GM23338 (cell line): ENCODE measurements around the gene MSH4. TPM values are rescaled to one million over a fixed set of nuclear protein-coding genes. Genes with fewer than 3 reads are reported as not detected.
"Not testable (repeated sequence)": the region's sequence is repeated elsewhere in the genome, so short reads cannot be mapped to it uniquely, and the experiment has no call there.

Experiments used
- ATAC-seq: fragments of 200-7000 bp; cut with Tn5 transposase; 3 replicates; pipeline ENCODE4 v1.9.1; 2020
- DNase-seq: peaks from one replicate; pipeline ENCODE4 v3.0.0-alpha.2; 2015; ENCODE audit warnings: low spot score
- H2AFZ ChIP-seq: fragments of 200-600 bp; sonication (generic); 2 replicates; pipeline ENCODE4 v1.8.0; 2016; ENCODE audit warnings: antibody characterized with exemption, mild to moderate bottlenecking, moderate library complexity
- H3F3A ChIP-seq: fragments of 200-600 bp; sonication (generic); replicated peaks from 2 replicates; pipeline ENCODE4 v1.8.0; 2017; ENCODE audit warnings: antibody characterized with exemption, mixed run types, low read depth
- H3K27ac ChIP-seq: fragments of 200-600 bp; sonication (generic); 2 replicates; pipeline ENCODE4 v1.6.1; 2016; ENCODE audit warnings: low read depth
- H3K27me3 ChIP-seq: fragments of 200-600 bp; sonication (generic); 2 replicates; pipeline ENCODE4 v1.8.0; 2016; ENCODE audit warnings: mild to moderate bottlenecking, mixed run types, moderate library complexity; ENCODE audit not compliant: insufficient read depth
- H3K36me3 ChIP-seq: fragments of 200-600 bp; sonication (generic); 2 replicates; pipeline ENCODE4 v1.8.0; 2016; ENCODE audit warnings: mild to moderate bottlenecking; ENCODE audit not compliant: insufficient read depth
- H3K4me1 ChIP-seq: fragments of 200-600 bp; sonication (generic); 2 replicates; pipeline ENCODE4 v1.8.0; 2016; ENCODE audit warnings: mild to moderate bottlenecking, moderate library complexity; ENCODE audit not compliant: insufficient read depth
- H3K4me2 ChIP-seq: fragments of 200-600 bp; sonication (generic); 2 replicates; pipeline ENCODE4 v1.7.1; 2017; ENCODE audit warnings: mixed run types
- H3K4me3 ChIP-seq: fragments of 200-600 bp; sonication (generic); 2 replicates; pipeline ENCODE4 v1.6.1; 2016; ENCODE audit warnings: mixed run types
- H3K79me2 ChIP-seq: fragments of 200-600 bp; sonication (generic); replicated peaks from 2 replicates; pipeline ENCODE4 v1.8.0; 2017; ENCODE audit warnings: mild to moderate bottlenecking; ENCODE audit not compliant: insufficient read depth
- H3K9me2 ChIP-seq: fragments of 200-600 bp; sonication (generic); 2 replicates; pipeline ENCODE4 v1.8.0; 2017; ENCODE audit not compliant: insufficient read depth
- H4K20me1 ChIP-seq: fragments of 200-600 bp; sonication (generic); replicated peaks from 2 replicates; pipeline ENCODE4 v1.8.0; 2017; ENCODE audit warnings: mild to moderate bottlenecking; ENCODE audit not compliant: insufficient read depth
- H3K27ac Mint-ChIP-seq: 2 replicates; pipeline ENCODE4 v1.8.0; 2020; ENCODE audit warnings: inconsistent platforms, mild to moderate bottlenecking, moderate library complexity, mixed read lengths
- H3K27me3 Mint-ChIP-seq: 3 replicates; pipeline ENCODE4 v1.8.0; 2022; ENCODE audit warnings: low read depth, mild to moderate bottlenecking, moderate library complexity, mixed read lengths, inconsistent platforms; ENCODE audit not compliant: insufficient read depth, poor library complexity
- H3K36me3 Mint-ChIP-seq: 3 replicates; pipeline ENCODE4 v1.8.0; 2021; ENCODE audit warnings: low read depth, mild to moderate bottlenecking, inconsistent platforms, moderate library complexity, mixed read lengths
- H3K4me1 Mint-ChIP-seq: 3 replicates; pipeline ENCODE4 v1.8.0; 2020; ENCODE audit warnings: mild to moderate bottlenecking, inconsistent platforms, mixed read lengths
- H3K4me3 Mint-ChIP-seq: 3 replicates; pipeline ENCODE4 v1.8.0; 2021; ENCODE audit warnings: moderate library complexity, mild to moderate bottlenecking, inconsistent platforms, mixed read lengths
- H3K9me3 Mint-ChIP-seq: 3 replicates; pipeline ENCODE4 v1.8.0; 2020; ENCODE audit warnings: moderate library complexity, mild to moderate bottlenecking, inconsistent platforms, mixed read lengths
- CREB1 ChIP-seq: fragments of 250-450 bp; sonication (Bioruptor Pico); IDR thresholded peaks from 2 replicates; pipeline ENCODE4 v1.5.0; 2020; ENCODE audit warnings: low read depth, mild to moderate bottlenecking, moderate library complexity
- ETS1 ChIP-seq: IDR thresholded peaks from 2 replicates; pipeline ENCODE4 v1.6.1; 2016; ENCODE audit warnings: antibody characterized with exemption
- EZH2 ChIP-seq: fragments of 200-600 bp; sonication (generic); IDR thresholded peaks from one replicate; pipeline ENCODE4 v1.8.0; 2017; ENCODE audit warnings: antibody characterized with exemption, mild to moderate bottlenecking, low read depth; ENCODE audit not compliant: unreplicated experiment
- EZH2phosphoT487 ChIP-seq: fragments of 200-600 bp; sonication (generic); IDR thresholded peaks from one replicate; pipeline ENCODE4 v1.8.1; 2018; ENCODE audit warnings: antibody characterized with exemption; ENCODE audit not compliant: unreplicated experiment
- JUNB ChIP-seq: IDR thresholded peaks from one replicate; pipeline ENCODE4 v1.6.1; 2016; ENCODE audit warnings: antibody characterized with exemption; ENCODE audit not compliant: unreplicated experiment
- NANOG ChIP-seq: IDR thresholded peaks from 2 replicates; pipeline ENCODE4 v1.6.1; 2016; ENCODE audit warnings: antibody characterized with exemption, borderline replicate concordance
- POLR2AphosphoS5 ChIP-seq: IDR thresholded peaks from 2 replicates; pipeline ENCODE4 v1.6.1; 2016; ENCODE audit warnings: antibody characterized with exemption, low read depth
- STAT1 ChIP-seq: IDR thresholded peaks from one replicate; pipeline ENCODE4 v1.6.1; 2016; ENCODE audit warnings: antibody characterized with exemption; ENCODE audit not compliant: unreplicated experiment
- ZNF114 ChIP-seq: fragments of 250-450 bp; sonication (Bioruptor Pico); IDR thresholded peaks from 2 replicates; pipeline ENCODE4 v1.5.0; 2020; ENCODE audit warnings: mild to moderate bottlenecking, moderate library complexity
- polyA plus RNA-seq: library from polyadenylated mRNA; unstranded; fragments of >200 nt; fragmentation: Nextera tagmentation; extraction: Ambion mirVana; gene quantifications from 2 replicates; pipeline ENCODE4 v1.2.1, GENCODE V29; 2016
- total RNA-seq: library from RNA; depleted of rRNA; stranded (reverse); fragments of >200 nt; shearing (Covaris generic); gene quantifications from 2 replicates; pipeline ENCODE4 v1.2.3, GENCODE V29; 2014
- TF ChIP-seq, protein P1 (sequence below): IDR thresholded peaks from one replicate; pipeline ENCODE4 v1.6.1; 2018; ENCODE audit warnings: antibody characterized with exemption; ENCODE audit not compliant: unreplicated experiment

MSH4 gene
- total and polyA plus RNA-seq, 2 experiments from 2014 or later: 0.10 to 0.24 TPM

DNA sequence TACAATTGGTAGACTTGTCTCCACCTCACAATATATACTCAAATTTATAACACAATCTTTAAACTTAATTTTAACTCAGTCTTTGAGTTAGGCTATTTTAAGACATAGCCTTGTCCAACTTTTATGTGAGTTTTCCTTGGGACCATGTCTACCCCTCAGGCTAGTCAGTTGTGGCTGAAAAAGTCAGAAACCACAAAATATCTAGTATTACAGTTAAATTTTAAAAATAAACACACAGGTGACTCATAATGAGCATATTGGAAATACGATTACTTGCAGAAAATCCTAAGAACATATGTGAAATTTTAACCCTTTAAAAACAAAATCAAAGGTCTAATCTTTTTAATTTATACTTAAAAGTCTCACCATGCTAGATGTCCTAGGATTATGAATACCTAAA, 140.4 kb downstream of the MSH4 start (continued):
- TF ChIP-seq, protein P1, sequence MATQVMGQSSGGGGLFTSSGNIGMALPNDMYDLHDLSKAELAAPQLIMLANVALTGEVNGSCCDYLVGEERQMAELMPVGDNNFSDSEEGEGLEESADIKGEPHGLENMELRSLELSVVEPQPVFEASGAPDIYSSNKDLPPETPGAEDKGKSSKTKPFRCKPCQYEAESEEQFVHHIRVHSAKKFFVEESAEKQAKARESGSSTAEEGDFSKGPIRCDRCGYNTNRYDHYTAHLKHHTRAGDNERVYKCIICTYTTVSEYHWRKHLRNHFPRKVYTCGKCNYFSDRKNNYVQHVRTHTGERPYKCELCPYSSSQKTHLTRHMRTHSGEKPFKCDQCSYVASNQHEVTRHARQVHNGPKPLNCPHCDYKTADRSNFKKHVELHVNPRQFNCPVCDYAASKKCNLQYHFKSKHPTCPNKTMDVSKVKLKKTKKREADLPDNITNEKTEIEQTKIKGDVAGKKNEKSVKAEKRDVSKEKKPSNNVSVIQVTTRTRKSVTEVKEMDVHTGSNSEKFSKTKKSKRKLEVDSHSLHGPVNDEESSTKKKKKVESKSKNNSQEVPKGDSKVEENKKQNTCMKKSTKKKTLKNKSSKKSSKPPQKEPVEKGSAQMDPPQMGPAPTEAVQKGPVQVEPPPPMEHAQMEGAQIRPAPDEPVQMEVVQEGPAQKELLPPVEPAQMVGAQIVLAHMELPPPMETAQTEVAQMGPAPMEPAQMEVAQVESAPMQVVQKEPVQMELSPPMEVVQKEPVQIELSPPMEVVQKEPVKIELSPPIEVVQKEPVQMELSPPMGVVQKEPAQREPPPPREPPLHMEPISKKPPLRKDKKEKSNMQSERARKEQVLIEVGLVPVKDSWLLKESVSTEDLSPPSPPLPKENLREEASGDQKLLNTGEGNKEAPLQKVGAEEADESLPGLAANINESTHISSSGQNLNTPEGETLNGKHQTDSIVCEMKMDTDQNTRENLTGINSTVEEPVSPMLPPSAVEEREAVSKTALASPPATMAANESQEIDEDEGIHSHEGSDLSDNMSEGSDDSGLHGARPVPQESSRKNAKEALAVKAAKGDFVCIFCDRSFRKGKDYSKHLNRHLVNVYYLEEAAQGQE: no peak
- TF ChIP-seq STAT1 (no peak), CREB1 (no peak), ETS1 (no peak), JUNB (no peak)

- not testable (repeated sequence) for H3K79me2 ChIP-seq, H3K4me1 Mint-ChIP-seq, H3K9me3 Mint-ChIP-seq, H3K4me2 ChIP-seq, H3K36me3 ChIP-seq, H3K9me2 ChIP-seq, DNase-seq, H3F3A ChIP-seq, H3K4me1 ChIP-seq, H2AFZ ChIP-seq, H3K27ac Mint-ChIP-seq, H3K36me3 Mint-ChIP-seq, H3K27me3 Mint-ChIP-seq, H3K27me3 ChIP-seq, H3K27ac ChIP-seq, ATAC-seq, H3K4me3 ChIP-seq, H4K20me1 ChIP-seq, H3K4me3 Mint-ChIP-seq
These were observed 146.4 kb downstream of the MSH4 start for GRCh38 chr1:75943037-75943436.

- H3K9me2 ChIP-seq: no peaks in the 10 kb centered on the region
- no peak overlapping the region for H3K27ac ChIP-seq
- no peaks in the 10 kb centered on the region for H3K36me3 ChIP-seq
- H3K4me1 ChIP-seq: no peaks in the 10 kb centered on the region
- no peak overlapping the region for H3K27ac Mint-ChIP-seq
- no peaks in the 10 kb centered on the region for H3K27me3 Mint-ChIP-seq
- H3F3A ChIP-seq: no peaks in the 10 kb centered on the region
- H4K20me1 ChIP-seq: no peaks in the 10 kb centered on the region
- DNase-seq (no peak), ATAC-seq (no peak)
- H3K4me2 ChIP-seq: no peak overlapping the region
- no peak overlapping the region for H3K4me3 ChIP-seq
- H3K9me3 Mint-ChIP-seq: peaks cover 6% of the 10 kb centered on the region; the same call in 2 of the 3 replicates
- H3K4me1 Mint-ChIP-seq: no peaks in the 10 kb centered on the region
- no peaks in the 10 kb centered on the region for H3K79me2 ChIP-seq
- H3K4me3 Mint-ChIP-seq: no peak overlapping the region
- no peaks in the 10 kb centered on the region for H3K36me3 Mint-ChIP-seq
- H3K27me3 ChIP-seq: no peaks in the 10 kb centered on the region
- H2AFZ ChIP-seq: no peak overlapping the region
- TF ChIP-seq EZH2 (no peak), CREB1 (no peak), ETS1 (no peak), JUNB (no peak), POLR2AphosphoS5 (no peak), NANOG (no peak), EZH2phosphoT487 (no peak), ZNF114 (CRISPR knock-in tag) (no peak)
- TF ChIP-seq, protein P1: no peak
These were observed 153.5 kb downstream of the MSH4 start for GRCh38 chr1:75950176-75950575.
